Ramos (cell line): ENCODE results near the gene ABCA2.

Experiments
- in situ Hi-C: fragments of 300-500 bp; cut with MboI; formaldehyde crosslinking; loops from one replicate; pipeline ENCODE4 v1.14.3; 2022; ENCODE audit warnings: low sequenced_read_pairs; ENCODE audit not compliant: unreplicated experiment

Gene ABCA2, protein sequence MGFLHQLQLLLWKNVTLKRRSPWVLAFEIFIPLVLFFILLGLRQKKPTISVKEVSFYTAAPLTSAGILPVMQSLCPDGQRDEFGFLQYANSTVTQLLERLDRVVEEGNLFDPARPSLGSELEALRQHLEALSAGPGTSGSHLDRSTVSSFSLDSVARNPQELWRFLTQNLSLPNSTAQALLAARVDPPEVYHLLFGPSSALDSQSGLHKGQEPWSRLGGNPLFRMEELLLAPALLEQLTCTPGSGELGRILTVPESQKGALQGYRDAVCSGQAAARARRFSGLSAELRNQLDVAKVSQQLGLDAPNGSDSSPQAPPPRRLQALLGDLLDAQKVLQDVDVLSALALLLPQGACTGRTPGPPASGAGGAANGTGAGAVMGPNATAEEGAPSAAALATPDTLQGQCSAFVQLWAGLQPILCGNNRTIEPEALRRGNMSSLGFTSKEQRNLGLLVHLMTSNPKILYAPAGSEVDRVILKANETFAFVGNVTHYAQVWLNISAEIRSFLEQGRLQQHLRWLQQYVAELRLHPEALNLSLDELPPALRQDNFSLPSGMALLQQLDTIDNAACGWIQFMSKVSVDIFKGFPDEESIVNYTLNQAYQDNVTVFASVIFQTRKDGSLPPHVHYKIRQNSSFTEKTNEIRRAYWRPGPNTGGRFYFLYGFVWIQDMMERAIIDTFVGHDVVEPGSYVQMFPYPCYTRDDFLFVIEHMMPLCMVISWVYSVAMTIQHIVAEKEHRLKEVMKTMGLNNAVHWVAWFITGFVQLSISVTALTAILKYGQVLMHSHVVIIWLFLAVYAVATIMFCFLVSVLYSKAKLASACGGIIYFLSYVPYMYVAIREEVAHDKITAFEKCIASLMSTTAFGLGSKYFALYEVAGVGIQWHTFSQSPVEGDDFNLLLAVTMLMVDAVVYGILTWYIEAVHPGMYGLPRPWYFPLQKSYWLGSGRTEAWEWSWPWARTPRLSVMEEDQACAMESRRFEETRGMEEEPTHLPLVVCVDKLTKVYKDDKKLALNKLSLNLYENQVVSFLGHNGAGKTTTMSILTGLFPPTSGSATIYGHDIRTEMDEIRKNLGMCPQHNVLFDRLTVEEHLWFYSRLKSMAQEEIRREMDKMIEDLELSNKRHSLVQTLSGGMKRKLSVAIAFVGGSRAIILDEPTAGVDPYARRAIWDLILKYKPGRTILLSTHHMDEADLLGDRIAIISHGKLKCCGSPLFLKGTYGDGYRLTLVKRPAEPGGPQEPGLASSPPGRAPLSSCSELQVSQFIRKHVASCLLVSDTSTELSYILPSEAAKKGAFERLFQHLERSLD (N-terminal part only)

GRCh38 chr9:137027369-137028262 lies at the start of gene ABCA2:
Gene ABCA2 (minus strand): TSS chr9:137028237. CDS start chr9:137028140, 97 bp downstream.
- in situ Hi-C loops = loop anchor here (5.0 kb wide), 1 partner anchor 75 kb away; the partner anchor contains the start of gene LCN12

GRCh38 chr9:137077010-137077747 lies 49.1 kb upstream of the ABCA2 start, which contains the start of gene UAP1L1:
Gene UAP1L1 (plus strand): TSS chr9:137077517. CDS start chr9:137077533, 16 bp downstream.
- in situ Hi-C loops = no loop called here

- in situ Hi-C loops = no loop called here
Observed at GRCh38 chr9:137076636-137077009, 48.6 kb upstream of the ABCA2 start.

- in situ Hi-C loops = no loop called here
Observed at GRCh38 chr9:137075275-137075775, 47.3 kb upstream of the ABCA2 start.

GRCh38 chr9:137074657-137075274 lies 46.7 kb upstream of the ABCA2 start:
- in situ Hi-C loops = loop anchor here (25.0 kb wide), 1 partner anchor 363 kb away; the partner anchor contains the start of gene ENTPD8

- in situ Hi-C loops = loop anchor here (25.0 kb wide), 1 partner anchor 363 kb away; the partner anchor contains the start of gene ENTPD8
Observed at GRCh38 chr9:137073992-137074399, 46.0 kb upstream of the ABCA2 start.

GRCh38 chr9:137071282-137071681 lies 43.2 kb upstream of the ABCA2 start:
- in situ Hi-C loops = loop anchor here (25.0 kb wide), 1 partner anchor 366 kb away; the partner anchor contains the start of gene ENTPD8

GRCh38 chr9:137070906-137071275 lies 42.9 kb upstream of the ABCA2 start:
- in situ Hi-C loops = loop anchor here (25.0 kb wide), 1 partner anchor 366 kb away; the partner anchor contains the start of gene ENTPD8

DNA sequence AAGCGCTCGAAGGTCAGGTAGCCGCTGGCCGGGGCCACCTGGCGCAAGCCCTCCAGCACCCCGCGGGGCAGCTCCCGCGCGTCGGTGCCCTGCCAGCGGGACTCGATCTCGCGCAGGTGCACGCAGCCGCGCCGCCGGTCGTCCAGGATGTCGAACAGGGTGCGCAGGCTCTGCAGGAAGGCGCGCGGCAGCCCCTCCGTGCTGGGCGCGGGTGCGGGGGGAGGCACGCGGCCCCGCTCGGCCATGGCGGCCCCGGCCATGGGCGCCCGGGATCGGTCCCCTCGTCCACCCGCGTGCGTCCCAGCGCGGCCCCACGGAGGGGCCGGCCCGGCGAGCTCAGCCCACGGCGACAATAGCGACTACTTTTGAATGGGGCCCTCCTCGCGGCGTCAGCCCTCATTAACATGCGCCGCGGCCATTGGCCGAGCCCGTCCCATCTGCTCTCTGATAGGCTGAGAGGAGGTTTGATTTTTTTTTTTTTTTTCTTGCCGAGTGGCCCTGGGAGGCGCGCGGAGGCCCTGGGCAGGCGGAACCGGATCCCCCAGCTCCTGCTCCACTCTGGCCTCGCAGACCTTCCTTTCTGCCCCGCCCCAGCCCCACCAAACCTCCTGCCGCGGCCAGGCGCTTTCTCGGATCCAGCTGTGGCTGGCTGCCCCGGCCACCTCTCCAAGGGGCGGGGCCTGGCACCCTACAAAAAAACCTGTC lies 42.3 kb upstream of the ABCA2 start, which contains the start of gene SAPCD2:
Gene SAPCD2, minus strand, starts transcription at position 357 of the 705 bp plus-strand sequence. Its CDS starts 97 bp downstream, at position 260.
- in situ Hi-C loops = loop anchor here (25.0 kb wide), 1 partner anchor 367 kb away; the partner anchor contains the start of gene ENTPD8

DNA sequence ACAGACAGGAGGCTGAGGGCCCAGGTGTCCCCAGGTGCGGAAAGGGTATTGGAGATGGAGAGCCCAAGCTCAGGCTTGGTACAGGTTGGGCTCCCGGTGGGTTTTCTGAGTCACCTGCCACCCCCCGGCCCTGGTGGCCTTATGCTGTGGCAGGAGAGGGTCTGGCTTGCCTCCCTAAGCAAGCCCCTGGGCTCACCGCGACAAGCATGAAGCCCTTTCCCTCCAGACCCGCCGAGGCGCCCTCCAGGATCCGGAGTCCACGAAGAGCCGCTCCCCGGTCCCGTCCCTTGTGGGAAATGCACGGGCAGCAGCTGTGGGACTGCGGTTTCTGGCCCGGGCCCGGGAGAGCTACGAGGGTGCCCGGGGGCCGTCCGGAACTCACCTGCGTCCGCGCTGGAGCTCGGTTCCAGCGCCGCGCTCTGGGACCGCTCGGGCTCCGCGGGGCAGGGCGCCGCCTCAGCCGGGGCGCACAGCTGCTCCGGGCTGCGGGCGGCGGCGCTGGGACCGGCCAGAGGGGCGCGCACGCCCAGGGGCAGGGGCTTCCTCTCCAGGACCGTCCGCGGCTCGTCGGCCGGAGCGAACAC lies 41.6 kb upstream of the ABCA2 start:
- in situ Hi-C loops = loop anchor here (25.0 kb wide), 1 partner anchor 368 kb away; the partner anchor contains the start of gene ENTPD8

GRCh38 chr9:137068539-137069507 lies 40.8 kb upstream of the ABCA2 start:
- in situ Hi-C loops = loop anchor here (25.0 kb wide), 1 partner anchor 368 kb away; the partner anchor contains the start of gene ENTPD8

- in situ Hi-C loops = loop anchor here (25.0 kb wide), 1 partner anchor 369 kb away; the partner anchor contains the start of gene ENTPD8
Observed at GRCh38 chr9:137067860-137068538, 40.0 kb upstream of the ABCA2 start.

- in situ Hi-C loops = loop anchor here (25.0 kb wide), 1 partner anchor 371 kb away; the partner anchor contains the start of gene ENTPD8
Observed at GRCh38 chr9:137066096-137066861, 38.2 kb upstream of the ABCA2 start.
